ENCODE measurements around the gene COL11A1.

- no peak for TF ChIP-seq CTCF (IDR thresholded peaks at IDR 0.05; ENCODE audit: borderline replicate concordance, extremely low read depth, low read length, poor library complexity, severe bottlenecking)
- TF ChIP-seq EZH2 (IDR thresholded peaks at IDR 0.05; ENCODE audit: borderline replicate concordance, low read depth, low read length, severe bottlenecking) = no peak
Measured at GRCh38 chr1:103063921-103064320, 44.4 kb downstream of the COL11A1 start.

Data from DND-41 (cell line).